ENCODE measurements around the gene PTH1R.

DNA sequence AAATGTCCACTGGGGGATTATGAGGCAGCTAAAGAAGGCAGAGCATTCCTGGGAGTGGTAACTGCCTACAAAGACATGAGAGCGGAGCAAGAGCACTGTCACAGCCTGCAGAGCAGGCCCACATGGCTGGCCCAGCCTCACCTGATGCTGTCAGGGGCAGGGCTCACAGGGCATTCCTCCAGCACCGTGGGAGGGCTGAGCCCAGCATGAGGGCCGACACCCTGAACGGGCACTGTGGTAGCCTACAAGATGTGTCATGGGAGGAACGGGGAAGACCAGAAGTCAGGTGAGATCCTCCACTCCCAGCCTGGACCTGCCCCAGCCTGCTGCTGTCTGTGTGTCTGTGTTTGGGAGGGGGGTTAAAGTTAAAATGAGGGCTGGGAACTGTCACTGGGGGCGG lies 68.9 kb downstream of the PTH1R start:
- TF ChIP-seq POLR2AphosphoS5 (IDR thresholded peaks at IDR 0.05; ENCODE audit: low read depth, low read length), result no peak
- TF ChIP-seq, protein P1, sequence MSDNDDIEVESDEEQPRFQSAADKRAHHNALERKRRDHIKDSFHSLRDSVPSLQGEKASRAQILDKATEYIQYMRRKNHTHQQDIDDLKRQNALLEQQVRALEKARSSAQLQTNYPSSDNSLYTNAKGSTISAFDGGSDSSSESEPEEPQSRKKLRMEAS (IDR thresholded peaks at IDR 0.05; ENCODE audit: low read depth), result no peak
- no peak for TF ChIP-seq RAD21 (IDR thresholded peaks at IDR 0.05; ENCODE audit: low read length)
- TF ChIP-seq YY1 (IDR thresholded peaks at IDR 0.05; ENCODE audit: low read depth), result no peak
- TF ChIP-seq, protein P2, sequence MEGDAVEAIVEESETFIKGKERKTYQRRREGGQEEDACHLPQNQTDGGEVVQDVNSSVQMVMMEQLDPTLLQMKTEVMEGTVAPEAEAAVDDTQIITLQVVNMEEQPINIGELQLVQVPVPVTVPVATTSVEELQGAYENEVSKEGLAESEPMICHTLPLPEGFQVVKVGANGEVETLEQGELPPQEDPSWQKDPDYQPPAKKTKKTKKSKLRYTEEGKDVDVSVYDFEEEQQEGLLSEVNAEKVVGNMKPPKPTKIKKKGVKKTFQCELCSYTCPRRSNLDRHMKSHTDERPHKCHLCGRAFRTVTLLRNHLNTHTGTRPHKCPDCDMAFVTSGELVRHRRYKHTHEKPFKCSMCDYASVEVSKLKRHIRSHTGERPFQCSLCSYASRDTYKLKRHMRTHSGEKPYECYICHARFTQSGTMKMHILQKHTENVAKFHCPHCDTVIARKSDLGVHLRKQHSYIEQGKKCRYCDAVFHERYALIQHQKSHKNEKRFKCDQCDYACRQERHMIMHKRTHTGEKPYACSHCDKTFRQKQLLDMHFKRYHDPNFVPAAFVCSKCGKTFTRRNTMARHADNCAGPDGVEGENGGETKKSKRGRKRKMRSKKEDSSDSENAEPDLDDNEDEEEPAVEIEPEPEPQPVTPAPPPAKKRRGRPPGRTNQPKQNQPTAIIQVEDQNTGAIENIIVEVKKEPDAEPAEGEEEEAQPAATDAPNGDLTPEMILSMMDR (IDR thresholded peaks at IDR 0.05), result no peak
- no peak for TF ChIP-seq SMC3 (IDR thresholded peaks at IDR 0.05; ENCODE audit: low read depth, low read length)
- TF ChIP-seq, protein P3, sequence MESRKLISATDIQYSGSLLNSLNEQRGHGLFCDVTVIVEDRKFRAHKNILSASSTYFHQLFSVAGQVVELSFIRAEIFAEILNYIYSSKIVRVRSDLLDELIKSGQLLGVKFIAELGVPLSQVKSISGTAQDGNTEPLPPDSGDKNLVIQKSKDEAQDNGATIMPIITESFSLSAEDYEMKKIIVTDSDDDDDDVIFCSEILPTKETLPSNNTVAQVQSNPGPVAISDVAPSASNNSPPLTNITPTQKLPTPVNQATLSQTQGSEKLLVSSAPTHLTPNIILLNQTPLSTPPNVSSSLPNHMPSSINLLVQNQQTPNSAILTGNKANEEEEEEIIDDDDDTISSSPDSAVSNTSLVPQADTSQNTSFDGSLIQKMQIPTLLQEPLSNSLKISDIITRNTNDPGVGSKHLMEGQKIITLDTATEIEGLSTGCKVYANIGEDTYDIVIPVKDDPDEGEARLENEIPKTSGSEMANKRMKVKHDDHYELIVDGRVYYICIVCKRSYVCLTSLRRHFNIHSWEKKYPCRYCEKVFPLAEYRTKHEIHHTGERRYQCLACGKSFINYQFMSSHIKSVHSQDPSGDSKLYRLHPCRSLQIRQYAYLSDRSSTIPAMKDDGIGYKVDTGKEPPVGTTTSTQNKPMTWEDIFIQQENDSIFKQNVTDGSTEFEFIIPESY (IDR thresholded peaks at IDR 0.05; ENCODE audit: borderline replicate concordance, low read depth), result no peak
- no peak for TF ChIP-seq EZH2phosphoT487 (IDR thresholded peaks at IDR 0.05; ENCODE audit: borderline replicate concordance, low read depth)
- no peak for TF ChIP-seq SIN3A (IDR thresholded peaks at IDR 0.05; ENCODE audit: borderline replicate concordance, low read depth, low read length)
- no peak for TF ChIP-seq ELF1 (IDR thresholded peaks at IDR 0.05)

Measured in SK-N-SH (cell line).